ENCODE data around the gene CYP11A1. TPM values are rescaled to one million over a fixed set of nuclear protein-coding genes. Genes with fewer than 3 reads are reported as not detected.
A peak's percentile ranks its signal among the peaks of the same experiment; 100 is the strongest.

CYP11A1 gene
- total RNA-seq, 1 donor from 2014 or later = not detected

GRCh38 chr15:74414081-74414580 is 46.7 kb upstream of the CYP11A1 start:
- DNase-seq = no peak
- CTCF ChIA-PET = no interaction called here
- intact Hi-C loops (cut with micrococcal nuclease) = no loop called here
- ATAC-seq (ENCODE audit: low read depth) = no peak
- peak overlapping the region; percentile 53 for H3K27ac Mint-ChIP-seq
- POLR2A ChIA-PET = interaction anchor here (1.2 kb wide), 1 partner anchor 18 kb away, joined by 3 read pairs; no protein-coding TSS in a partner anchor
- no peak overlapping the region for H3K4me3 Mint-ChIP-seq
- H3K4me1 Mint-ChIP-seq = peaks cover 42% of the 10 kb centered on the region
- no peaks in the 10 kb centered on the region for H3K27me3 Mint-ChIP-seq
- H3K9me3 Mint-ChIP-seq = no peaks in the 10 kb centered on the region
- peaks cover 91% of the 10 kb centered on the region for H3K36me3 Mint-ChIP-seq (ENCODE audit: low read depth)
- no peak for TF ChIP-seq CTCF (IDR thresholded peaks at IDR 0.05)

- no peak overlapping the region for H3K27ac Mint-ChIP-seq
- H3K4me1 Mint-ChIP-seq = peaks cover 45% of the 10 kb centered on the region
- peaks cover 88% of the 10 kb centered on the region for H3K36me3 Mint-ChIP-seq (ENCODE audit: low read depth)
- no peaks in the 10 kb centered on the region for H3K27me3 Mint-ChIP-seq
- POLR2A ChIA-PET = interaction anchor here (1.2 kb wide), 1 partner anchor 17 kb away, joined by 3 read pairs; no protein-coding TSS in a partner anchor
- ATAC-seq (ENCODE audit: low read depth) (no peak), DNase-seq (no peak)
- TF ChIP-seq CTCF (IDR thresholded peaks at IDR 0.05) = no peak
- CTCF ChIA-PET = interaction anchor here (1.9 kb wide), 1 partner anchor 30 kb away, joined by 5 read pairs; no protein-coding TSS in a partner anchor
- intact Hi-C loops (cut with micrococcal nuclease) = no loop called here
- no peaks in the 10 kb centered on the region for H3K9me3 Mint-ChIP-seq
- no peak overlapping the region for H3K4me3 Mint-ChIP-seq
Observed at GRCh38 chr15:74413350-74414080, 46.1 kb upstream of the CYP11A1 start.

DNA sequence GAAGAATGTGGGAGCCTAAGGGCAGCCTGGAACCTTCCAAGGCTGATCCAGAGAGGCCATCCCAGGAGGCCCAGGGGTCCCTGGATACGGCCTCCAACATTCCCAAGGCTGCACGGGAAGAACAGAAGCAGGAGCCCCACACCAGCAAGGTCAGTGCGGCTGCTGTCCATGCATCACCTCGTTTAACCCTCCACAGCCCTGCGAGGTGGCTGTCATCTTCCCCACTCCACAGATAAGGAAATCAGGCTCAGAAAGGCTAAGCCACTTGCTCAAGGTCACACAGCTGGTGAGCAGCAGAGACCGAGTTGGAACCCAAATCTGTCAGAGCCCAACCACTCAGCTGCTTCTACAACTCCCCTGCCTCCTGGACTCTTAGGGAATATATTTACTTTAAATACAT is 44.7 kb upstream of the CYP11A1 start:
- ATAC-seq (ENCODE audit: low read depth) (no peak), DNase-seq (no peak)
- H3K9me3 Mint-ChIP-seq = no peaks in the 10 kb centered on the region
- intact Hi-C loops (cut with micrococcal nuclease) = no loop called here
- H3K4me3 Mint-ChIP-seq = no peak overlapping the region
- H3K27me3 Mint-ChIP-seq = no peaks in the 10 kb centered on the region
- H3K27ac Mint-ChIP-seq = no peak overlapping the region
- ChIA-PET CTCF (interaction anchor here (1.9 kb wide), 1 partner anchor 29 kb away, joined by 5 read pairs; no protein-coding TSS in a partner anchor), POLR2A (interaction anchor here (1.0 to 2.7 kb wide), 5 partner anchors 12 to 21 kb away, joined by 3 to 7 read pairs (median 5); no protein-coding TSS in a partner anchor)
- H3K4me1 Mint-ChIP-seq = peaks cover 45% of the 10 kb centered on the region
- TF ChIP-seq CTCF (IDR thresholded peaks at IDR 0.05) = no peak
- peaks cover 83% of the 10 kb centered on the region for H3K36me3 Mint-ChIP-seq (ENCODE audit: low read depth)

GRCh38 chr15:74411686-74412085 is 44.2 kb upstream of the CYP11A1 start:
- Mint-ChIP-seq H3K4me1 (peaks cover 48% of the 10 kb centered on the region), H3K4me3 (no peak overlapping the region), H3K27ac (no peak overlapping the region), H3K27me3 (no peaks in the 10 kb centered on the region), H3K36me3 (ENCODE audit: low read depth) (peaks cover 82% of the 10 kb centered on the region), H3K9me3 (no peaks in the 10 kb centered on the region)
- TF ChIP-seq CTCF (IDR thresholded peaks at IDR 0.05) = no peak
- DNase-seq = no peak
- intact Hi-C loops (cut with micrococcal nuclease) = no loop called here
- CTCF ChIA-PET = interaction anchor here (1.9 kb wide), 1 partner anchor 29 kb away, joined by 5 read pairs; no protein-coding TSS in a partner anchor
- ATAC-seq (ENCODE audit: low read depth) = no peak
- POLR2A ChIA-PET = interaction anchor here (0.6 to 2.7 kb wide), 7 partner anchors 11 to 34 kb away, joined by 3 to 7 read pairs (median 5); no protein-coding TSS in a partner anchor

DNA sequence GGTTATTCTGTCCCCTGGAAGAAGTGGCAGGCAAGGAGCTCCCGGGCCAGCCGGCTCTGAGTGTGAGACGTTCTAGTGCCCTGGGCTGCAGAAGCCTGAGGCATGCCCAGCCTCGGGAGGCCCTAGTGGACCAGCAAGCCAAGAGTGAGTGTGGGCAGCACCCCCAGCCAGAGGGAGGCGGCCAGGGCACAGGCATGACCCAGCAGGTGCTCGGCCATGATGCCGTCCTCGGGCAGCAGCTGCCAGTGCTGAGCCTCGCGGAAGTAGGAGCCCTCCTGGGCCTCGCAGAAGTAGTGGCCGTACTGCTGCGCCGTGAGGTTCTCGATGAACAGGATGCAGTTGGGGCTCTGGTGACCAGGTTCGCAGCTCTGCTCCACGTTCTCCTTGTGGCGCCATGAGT is 43.1 kb upstream of the CYP11A1 start:
- H3K27me3 Mint-ChIP-seq = no peaks in the 10 kb centered on the region
- CTCF ChIA-PET = interaction anchor here (1.5 kb wide), 1 partner anchor 28 kb away, joined by 3 read pairs; no protein-coding TSS in a partner anchor
- H3K36me3 Mint-ChIP-seq (ENCODE audit: low read depth) = peaks cover 79% of the 10 kb centered on the region
- intact Hi-C loops (cut with micrococcal nuclease) = no loop called here
- POLR2A ChIA-PET = interaction anchor here (0.5 to 2.7 kb wide), 3 partner anchors 13 to 18 kb away, joined by 4 to 7 read pairs (median 7); no protein-coding TSS in a partner anchor
- H3K4me3 Mint-ChIP-seq = no peak overlapping the region
- no peaks in the 10 kb centered on the region for H3K9me3 Mint-ChIP-seq
- no peak overlapping the region for H3K27ac Mint-ChIP-seq
- TF ChIP-seq CTCF (IDR thresholded peaks at IDR 0.05) = no peak
- no peak for ATAC-seq (ENCODE audit: low read depth)
- DNase-seq = no peak
- peaks cover 48% of the 10 kb centered on the region for H3K4me1 Mint-ChIP-seq
